Hepatocyte (in vitro differentiated cells): Measurements from ENCODE around the gene TSPAN32.

ENCODE experiments used
- CTCF ChIP-seq: fragments of 200-600 bp; sonication (generic); IDR thresholded peaks from 2 replicates; pipeline ENCODE4 v1.5.1; 2016; ENCODE audit warnings: antibody characterized with exemption, mild to moderate bottlenecking; ENCODE audit not compliant: poor library complexity
- EZH2 ChIP-seq: fragments of 200-600 bp; sonication (generic); IDR thresholded peaks from 2 replicates; pipeline ENCODE4 v1.6.1; 2016; ENCODE audit warnings: antibody characterized with exemption, mild to moderate bottlenecking, borderline replicate concordance

- TF ChIP-seq CTCF (no peak), EZH2 (no peak)
Observed at GRCh38 chr11:2313051-2313951, 11.5 kb downstream of the TSPAN32 start.
